H1 (cell line): ENCODE data around the gene PRRG4. TPM values are rescaled to one million over a fixed set of nuclear protein-coding genes. Genes with fewer than 3 reads are reported as not detected.

Experiments
- CTCF ChIA-PET: fragments of 300-600 bp; sonication (Branson Sonifier 250); formaldehyde crosslinking; loops from one replicate; lab custom pipeline; 2021; ENCODE audit not compliant: partially characterized antibody; lab: Charles Lee
- POLR2A ChIA-PET: fragments of 300-600 bp; sonication (Branson Sonifier 250); formaldehyde crosslinking; loops from one replicate; lab custom pipeline; 2021; ENCODE audit warnings: inconsistent platforms; ENCODE audit not compliant: partially characterized antibody; lab: Charles Lee
- DNase-seq, 2 experiments: peaks; one replicate each; pipeline versions ENCODE4 v3.0.0 to v3.0.0-alpha.2; 2010 to 2022; ENCODE audit warnings: low spot score in 2 of 2, low read depth in 1 of 2, mixed read lengths in 1 of 2
- FAIRE-seq: peaks from 2 replicates; lab custom pipeline; 2011; peaks lifted over from hg19 to GRCh38; lab: Jason Lieb, UNC
- H2AFZ ChIP-seq: 2 replicates; pipeline ENCODE4 v1.8.1; 2012; ENCODE audit warnings: low read length, inconsistent platforms
- H2AK5ac ChIP-seq: 2 replicates; pipeline ENCODE4 v1.6.1; 2013; ENCODE audit warnings: low read depth, low read length
- H2BK120ac ChIP-seq: replicated peaks from 2 replicates; pipeline ENCODE3; 2013; ENCODE audit warnings: low read depth, low read length, inconsistent platforms
- H2BK12ac ChIP-seq: 2 replicates; pipeline ENCODE4 v1.6.1; 2013; ENCODE audit warnings: low read depth, low read length
- H2BK15ac ChIP-seq: 2 replicates; pipeline ENCODE4 v1.6.1; 2013; ENCODE audit warnings: low read length
- H2BK20ac ChIP-seq: 2 replicates; pipeline ENCODE4 v1.6.1; 2013; ENCODE audit warnings: low read length
- H2BK5ac ChIP-seq: 2 replicates; pipeline ENCODE4 v1.6.1; 2013; ENCODE audit warnings: low read depth, low read length
- H3K14ac ChIP-seq: 2 replicates; pipeline ENCODE4 v1.6.1; 2013; ENCODE audit warnings: inconsistent platforms; ENCODE audit not compliant: insufficient read length
- H3K18ac ChIP-seq: 2 replicates; pipeline ENCODE4 v1.6.1; 2013; ENCODE audit warnings: low read length; ENCODE audit errors: extremely low read depth
- H3K23ac ChIP-seq: 2 replicates; pipeline ENCODE4 v1.6.1; 2013; ENCODE audit warnings: inconsistent platforms; ENCODE audit not compliant: insufficient read length
- H3K23me2 ChIP-seq: 2 replicates; pipeline ENCODE4 v1.6.1; 2013; ENCODE audit warnings: low read depth, low read length
- H3K27ac ChIP-seq: 2 replicates; pipeline ENCODE4 v1.6.1; 2011; ENCODE audit warnings: low read depth, low read length, inconsistent platforms
- H3K27me3 ChIP-seq, 4 experiments: replicated peaks in 1 of 4; 1 replicate in 1 of 4; 2 replicates in 3 of 4; pipeline versions ENCODE4 v1.6.1 to v1.8.1; 2011 to 2013; ENCODE audit warnings: low read length in 3 of 4, mild to moderate bottlenecking in 3 of 4, inconsistent platforms in 2 of 4, mixed read lengths in 2 of 4, moderate library complexity in 1 of 4; ENCODE audit not compliant: control insufficient read depth in 3 of 4, insufficient read depth in 3 of 4; ENCODE audit errors: extremely low read depth in 1 of 4
- H3K36me3 ChIP-seq, 4 experiments: 2 replicates each; pipeline versions ENCODE4 v1.6.1 to v1.8.1; 2011 to 2013; ENCODE audit warnings: mild to moderate bottlenecking in 4 of 4, low read length in 3 of 4, moderate library complexity in 2 of 4, control low read depth in 1 of 4, inconsistent platforms in 1 of 4; ENCODE audit not compliant: insufficient read depth in 4 of 4, control insufficient read depth in 2 of 4
- H3K4ac ChIP-seq: replicated peaks from 2 replicates; pipeline ENCODE3; 2013; ENCODE audit warnings: low read length, low read depth, mixed read lengths, inconsistent platforms; ENCODE audit not compliant: insufficient read length
- H3K4me1 ChIP-seq, 4 experiments: replicated peaks in 1 of 4; 1 replicate in 1 of 4; 2 replicates in 3 of 4; pipeline versions ENCODE4 v1.6.1 to v1.8.1; 2011 to 2013; ENCODE audit warnings: low read length in 3 of 4, inconsistent platforms in 2 of 4, mixed read lengths in 1 of 4; ENCODE audit not compliant: insufficient read depth in 4 of 4, control insufficient read depth in 3 of 4
- H3K4me2 ChIP-seq, 2 experiments: 2 replicates each; pipeline versions ENCODE4 v1.6.1 to v1.8.1; 2011 to 2013; ENCODE audit warnings: low read depth in 2 of 2, low read length in 2 of 2, control low read depth in 1 of 2, inconsistent platforms in 1 of 2, mild to moderate bottlenecking in 1 of 2; ENCODE audit not compliant: insufficient read depth in 1 of 2
- H3K4me3 ChIP-seq, 4 experiments: fragments of 200-600, 300-600 bp in 1 of 4; sonication (generic), shearing (Covaris generic), sonication (Bioruptor Twin) in 1 of 4; 2 replicates each; pipeline versions ENCODE4 v1.5.1 to v1.8.1; 2011 to 2016; ENCODE audit warnings: low read length in 4 of 4, low read depth in 3 of 4, control low read depth in 2 of 4, inconsistent platforms in 2 of 4, mild to moderate bottlenecking in 2 of 4, mixed read lengths in 1 of 4, moderate library complexity in 1 of 4; ENCODE audit not compliant: insufficient read depth in 2 of 4; ENCODE audit errors: extremely low read depth in 1 of 4
- H3K56ac ChIP-seq: replicated peaks from 2 replicates; pipeline ENCODE3; 2013; ENCODE audit warnings: low read depth, mild to moderate bottlenecking, mixed read lengths, low read length, inconsistent platforms; ENCODE audit not compliant: insufficient read length
- H3K79me1 ChIP-seq: 2 replicates; pipeline ENCODE4 v1.6.1; 2013; ENCODE audit warnings: low read depth, low read length, control low read depth
- H3K79me2 ChIP-seq, 2 experiments: 2 replicates each; pipeline versions ENCODE4 v1.6.1 to v1.8.1; 2012 to 2013; ENCODE audit warnings: low read length in 2 of 2, mild to moderate bottlenecking in 2 of 2, inconsistent platforms in 1 of 2; ENCODE audit not compliant: insufficient read depth in 2 of 2, control insufficient read depth in 1 of 2
- H3K9ac ChIP-seq, 4 experiments: replicated peaks in 1 of 4; 1 replicate in 1 of 4; 2 replicates in 3 of 4; pipeline versions ENCODE4 v1.6.1 to v1.8.1; 2011 to 2013; ENCODE audit warnings: low read depth in 3 of 4, low read length in 3 of 4, control low read depth in 2 of 4, mild to moderate bottlenecking in 2 of 4, moderate library complexity in 2 of 4, inconsistent platforms in 1 of 4; ENCODE audit errors: extremely low read depth in 1 of 4
- H3K9me3 ChIP-seq, 2 experiments: 2 replicates each; pipeline versions ENCODE4 v1.6.1 to v1.8.1; 2012 to 2013; ENCODE audit warnings: mild to moderate bottlenecking in 2 of 2, moderate library complexity in 2 of 2, control low read depth in 1 of 2, inconsistent platforms in 1 of 2, low read depth in 1 of 2, low read length in 1 of 2, mixed read lengths in 1 of 2; ENCODE audit not compliant: insufficient read depth in 2 of 2
- H4K20me1 ChIP-seq, 2 experiments: replicated peaks in 1 of 2; 2 replicates each; pipeline versions ENCODE3 to v1.8.1; 2011 to 2013; ENCODE audit warnings: inconsistent platforms in 2 of 2, low read length in 2 of 2, mild to moderate bottlenecking in 1 of 2; ENCODE audit not compliant: insufficient read depth in 2 of 2, control insufficient read depth in 1 of 2
- H4K5ac ChIP-seq: 2 replicates; pipeline ENCODE4 v1.6.1; 2013; ENCODE audit warnings: low read length, low read depth, mixed read lengths, inconsistent platforms; ENCODE audit not compliant: insufficient read length
- H4K8ac ChIP-seq: 2 replicates; pipeline ENCODE4 v1.8.0; 2013; ENCODE audit warnings: mild to moderate bottlenecking, moderate library complexity, low read length, inconsistent platforms; ENCODE audit not compliant: insufficient read depth; ENCODE audit errors: extremely low read depth
- H4K91ac ChIP-seq: replicated peaks from 2 replicates; pipeline ENCODE3; 2013; ENCODE audit warnings: low read length, mixed read lengths, inconsistent platforms; ENCODE audit not compliant: insufficient read length
- ASH2L ChIP-seq: fragments of 200-600, 300-600 bp; sonication (generic); IDR thresholded peaks from one replicate; pipeline ENCODE4 v1.7.1; 2017; ENCODE audit warnings: low read length
- CBX8 ChIP-seq: fragments of 300-800, 300-1000 bp; sonication (generic); IDR thresholded peaks from 2 replicates; pipeline ENCODE4 v1.7.1; 2016; ENCODE audit warnings: low read depth, low read length, borderline replicate concordance
- CHD1 ChIP-seq: IDR thresholded peaks from 2 replicates; pipeline ENCODE4 v1.6.1; 2012; ENCODE audit warnings: low read depth, low read length, improper control_type of control experiment
- CHD2 ChIP-seq: IDR thresholded peaks from 2 replicates; pipeline ENCODE4 v1.6.1; 2012; ENCODE audit warnings: low read length, improper control_type of control experiment
- EGR1 ChIP-seq: IDR thresholded peaks from 2 replicates; pipeline ENCODE4 v1.6.1; 2011; ENCODE audit warnings: low read depth, low read length, borderline replicate concordance
- GABPA ChIP-seq: IDR thresholded peaks from 2 replicates; pipeline ENCODE4 v1.6.1; 2011; ENCODE audit warnings: mild to moderate bottlenecking, low read length, moderate library complexity, borderline replicate concordance; ENCODE audit not compliant: insufficient read depth
- MAX ChIP-seq: IDR thresholded peaks from 2 replicates; pipeline ENCODE4 v1.6.1; 2012; ENCODE audit warnings: inconsistent platforms
- PHF8 ChIP-seq: fragments of 200-600 bp; sonication (generic); conservative IDR thresholded peaks from 2 replicates; pipeline ENCODE4 v1.7.1; 2012; ENCODE audit warnings: low read depth, mild to moderate bottlenecking, inconsistent platforms, low read length, moderate library complexity
- RAD21 ChIP-seq, 2 experiments: IDR thresholded peaks in 1 of 2; conservative IDR thresholded peaks in 1 of 2; 2 replicates each; pipeline ENCODE4 v1.6.1; 2011; ENCODE audit warnings: low read depth in 2 of 2, low read length in 2 of 2, improper control_type of control experiment in 1 of 2, inconsistent platforms in 1 of 2, mild to moderate bottlenecking in 1 of 2, moderate library complexity in 1 of 2
- SIRT6 ChIP-seq: IDR thresholded peaks from one replicate; pipeline ENCODE4 v1.7.1; 2012; ENCODE audit warnings: low read length, inconsistent platforms
- SP1 ChIP-seq: IDR thresholded peaks from 2 replicates; pipeline ENCODE4 v1.6.1; 2011; ENCODE audit warnings: low read depth, low read length
- SRF ChIP-seq: IDR thresholded peaks from 2 replicates; pipeline ENCODE4 v1.6.1; 2011; ENCODE audit warnings: mild to moderate bottlenecking, low read depth, low read length, moderate library complexity
- ZNF274 ChIP-seq: IDR thresholded peaks from 2 replicates; pipeline ENCODE4 v1.7.0; 2012; ENCODE audit warnings: low read length, borderline replicate concordance; ENCODE audit errors: extremely low read depth
- WGBS, 2 experiments: shearing (Covaris generic) in 1 of 2; methylation state at CpG; one replicate each; pipeline versions ENCODE4 v1.1.6 to v1.1.7; 2013 to 2015; ENCODE audit warnings: low lambda C conversion rate in 2 of 2, mixed read lengths in 2 of 2, inconsistent platforms in 1 of 2, low coverage in 1 of 2, missing lambda C conversion rate in 1 of 2; ENCODE audit not compliant: insufficient replicate concordance in 2 of 2, insufficient coverage in 1 of 2, insufficient read length in 1 of 2; ENCODE audit errors: extremely low coverage in 1 of 2, missing lambda C conversion rate in 1 of 2; 5-methylcytosine and 5-hydroxymethylcytosine counted together
- polyA plus RNA-seq, 7 experiments: library from polyadenylated mRNA; depleted of rRNA in 3 of 7; stranded (reverse) in 5 of 7; unstranded in 2 of 7; fragments of >200 nt in 5 of 7; fragments of 200-250 nt in 2 of 7; gene quantifications; 1 replicate in 5 of 7; 2 replicates in 1 of 7; 4 replicates in 1 of 7; pipeline versions ENCODE4 v1.2.1 to v1.2.3, GENCODE V29; 2011 to 2013; ENCODE audit warnings: missing spikeins in 2 of 7, mixed read lengths in 2 of 7
- total RNA-seq: library from RNA; stranded (reverse); fragmentation: NEBNext Ultra II Directional; extraction: Animal tissue kit (Norgen Biotek cat#: 25700); gene quantifications from 2 replicates; pipeline ENCODE4 v1.2.1, GENCODE V29; 2021

PRRG4 gene
- total and polyA plus RNA-seq, 2 of the 8 experiments (the other 6 are each of a cell fraction or from before 2014, with no cell fraction given): 0.65 to 1.7 TPM

- H3K56ac ChIP-seq: no peak overlapping the region
- H3K4me2 ChIP-seq: peak overlapping the region; percentile 68 to 92
- DNase-seq (no peak), FAIRE-seq (peak; percentile 13)
- POLR2A ChIA-PET: interaction anchor here (1.6 kb wide), 1 partner anchor 10 kb away, joined by 5 read pairs; no protein-coding TSS in a partner anchor
- no peak overlapping the region for H2BK15ac ChIP-seq
- no peak overlapping the region for H2BK20ac ChIP-seq
- CTCF ChIA-PET: no interaction called here
- H3K14ac ChIP-seq: no peak overlapping the region
- H3K9ac ChIP-seq: peak overlapping the region in 3 of 4 experiments; percentile 8 to 53 (median 48); a peak in 5 of 7 replicates
- peaks cover 0 to 8% (median 5%) of the 10 kb centered on the region in 4 experiments; a peak in 5 of 7 replicates for H3K27me3 ChIP-seq
- H4K5ac ChIP-seq: no peak overlapping the region
- H4K91ac ChIP-seq: no peak overlapping the region
- H3K79me2 ChIP-seq: no peaks in the 10 kb centered on the region
- H4K20me1 ChIP-seq: no peaks in the 10 kb centered on the region
- peak overlapping the region; percentile 53 to 75 (median 70) for H3K4me3 ChIP-seq
- no peak overlapping the region for H2AK5ac ChIP-seq
- WGBS, 2 experiments: 21% methylated on average over 12 of the region's 12 CpGs; no CpG with 5 or more reads in 1 of the 2 experiments
- no peak overlapping the region for H2BK12ac ChIP-seq
- no peak overlapping the region for H2BK120ac ChIP-seq
- peaks cover 6% of the 10 kb centered on the region; the same call in 1 of the 2 replicates for H3K23me2 ChIP-seq
- H3K36me3 ChIP-seq: no peaks in the 10 kb centered on the region
- no peak overlapping the region for H3K23ac ChIP-seq
- H3K4me1 ChIP-seq: peaks cover 0 to 4% (median 0%) of the 10 kb centered on the region in 4 experiments; a peak in 1 of 7 replicates
- H3K9me3 ChIP-seq: no peaks in the 10 kb centered on the region
- no peak overlapping the region for H3K27ac ChIP-seq
- H3K79me1 ChIP-seq: no peaks in the 10 kb centered on the region
- no peak overlapping the region for H3K4ac ChIP-seq
- peak overlapping the region; percentile 62; the same call in 1 of the 2 replicates for H4K8ac ChIP-seq
- H3K18ac ChIP-seq: peak overlapping the region; percentile 38; the same call in 1 of the 2 replicates
- H2BK5ac ChIP-seq: no peak overlapping the region
- H2AFZ ChIP-seq: peak overlapping the region; percentile 79
- TF ChIP-seq ZNF274 (no peak), RAD21 (IDR thresholded peaks at IDR 0.05 in 1 of 2, conservative IDR thresholded peaks at IDR 0.05 in 1 of 2; ENCODE audit: low read depth in 2 of 2, low read length in 2 of 2) (no peak), EGR1 (no peak), PHF8 (no peak; the same call in 1 of the 2 replicates), SRF (no peak), GABPA (no peak), ASH2L (no peak), SIRT6 (no peak), CBX8 (no peak), CHD1 (no peak), SP1 (no peak), CHD2 (no peak), MAX (no peak)
Measured at GRCh38 chr11:32829157-32829679, 509 bp upstream of the PRRG4 start.
